ENCODE measurements around the gene SMURF1.
"Not testable (repeated sequence)": the region's sequence is repeated elsewhere in the genome, so short reads cannot be mapped to it uniquely, and the experiment has no call there.

The SMURF1 gene

DNA sequence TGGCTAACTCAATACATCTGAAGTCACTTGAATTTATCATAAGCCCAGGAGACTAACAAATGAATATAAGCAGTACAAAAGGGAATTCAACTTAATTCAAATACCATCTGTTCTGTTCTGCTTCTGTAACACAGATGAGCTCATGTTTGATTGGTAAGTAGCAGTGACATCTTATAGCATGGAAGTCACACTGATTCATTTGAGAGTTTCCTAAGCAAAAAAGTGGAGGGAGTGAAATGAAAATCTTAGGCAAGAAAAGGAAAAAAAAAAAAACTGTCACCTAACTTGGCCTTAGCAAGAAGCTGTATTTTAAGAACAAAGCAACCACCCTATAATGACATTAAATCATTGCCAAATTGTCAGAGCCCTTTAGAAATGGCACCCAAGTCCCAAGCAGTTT lies 49.5 kb downstream of the SMURF1 start:
- DNase-seq, result no peak

DNA sequence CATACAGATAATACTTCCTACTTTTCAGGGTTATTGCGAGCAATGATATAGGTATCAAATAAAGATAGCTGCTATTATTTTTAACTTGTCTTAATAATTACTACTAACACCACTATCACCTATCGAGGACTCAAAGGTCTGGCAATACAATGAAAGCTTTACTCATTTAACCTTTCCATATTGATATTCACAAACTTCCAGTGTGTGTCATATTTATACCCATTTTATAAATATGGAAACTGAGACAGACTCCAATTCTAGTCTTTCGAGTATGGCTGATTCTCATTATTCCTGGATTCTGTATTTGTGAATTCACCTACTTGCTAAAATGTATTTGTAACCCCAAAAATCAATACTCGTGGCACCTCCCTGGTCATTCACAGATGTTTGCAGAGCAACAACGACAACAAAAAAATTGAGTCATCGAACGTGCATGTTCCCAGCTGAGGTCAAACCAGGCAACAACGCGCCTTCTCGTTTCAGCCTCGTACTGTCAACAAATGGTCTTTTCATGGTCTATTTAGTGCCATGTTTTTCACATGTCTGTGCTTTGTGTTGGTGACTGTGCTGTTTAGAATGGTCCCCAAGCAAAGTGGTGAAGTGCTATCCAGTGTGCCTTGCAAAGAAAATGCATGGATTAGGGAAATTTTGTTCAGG lies 51.7 kb downstream of the SMURF1 start:
- DNase-seq, result peak in 1 of 2 experiments; percentile 15

DNA sequence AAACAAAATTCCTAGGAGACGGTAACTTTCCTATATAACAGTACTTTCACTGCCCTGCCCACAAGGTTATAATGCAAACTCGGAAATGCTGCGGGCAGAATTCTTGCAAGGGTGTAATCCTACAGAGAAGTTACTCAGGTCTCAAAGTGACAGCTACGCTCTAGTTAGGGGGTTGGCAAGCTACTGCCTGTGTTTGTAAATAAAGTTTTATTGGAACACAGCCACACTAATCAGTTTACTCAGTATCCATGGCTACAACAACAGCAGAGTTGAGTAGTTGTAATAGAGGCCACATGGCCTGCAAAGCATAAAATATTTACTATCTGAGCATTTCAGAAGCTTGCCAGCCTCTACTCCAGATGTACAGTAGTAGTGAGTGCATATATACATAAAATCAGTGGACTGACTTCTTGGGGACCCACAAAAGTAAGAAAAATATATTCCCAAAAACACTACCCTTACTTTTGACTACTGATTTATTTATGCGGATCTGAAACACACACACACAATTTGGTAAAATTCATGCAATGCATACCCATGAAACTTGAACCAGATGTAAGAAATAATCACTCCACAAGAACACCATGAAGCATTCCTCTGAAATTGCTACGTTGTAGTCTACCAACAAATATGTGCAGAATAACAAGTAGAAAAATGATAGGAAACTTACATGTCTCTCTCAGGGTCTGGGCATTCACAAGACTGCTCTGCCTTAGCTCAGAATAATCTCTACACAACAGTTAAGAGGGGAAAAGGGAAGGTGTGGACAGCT lies 53.0 kb downstream of the SMURF1 start:
- DNase-seq, result no peak

- no peak for DNase-seq
These were observed 53.8 kb downstream of the SMURF1 start for GRCh38 chr7:99089914-99090629.

DNA sequence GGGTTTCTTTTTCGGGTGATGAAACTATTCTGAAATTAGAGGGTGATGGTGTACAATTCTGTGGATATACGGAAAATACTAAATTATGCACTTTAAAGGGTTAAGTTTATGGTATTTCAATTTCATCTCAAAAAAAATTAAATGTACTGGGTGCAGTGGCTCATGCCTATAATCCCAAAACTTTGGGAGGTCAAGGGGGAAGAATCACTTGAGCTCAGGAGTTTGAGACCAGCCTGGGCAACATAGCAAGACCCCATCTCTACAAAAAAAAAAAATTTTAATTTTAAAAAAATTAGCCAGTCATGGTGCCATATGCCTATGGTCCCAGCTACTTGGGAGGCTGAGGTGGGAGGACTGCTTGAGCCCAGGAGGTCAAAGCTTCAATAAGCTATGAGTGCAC lies 57.0 kb downstream of the SMURF1 start:
- no peak for DNase-seq

GRCh38 chr7:99086532-99086931 lies 57.4 kb downstream of the SMURF1 start:
- no peak for DNase-seq

DNA sequence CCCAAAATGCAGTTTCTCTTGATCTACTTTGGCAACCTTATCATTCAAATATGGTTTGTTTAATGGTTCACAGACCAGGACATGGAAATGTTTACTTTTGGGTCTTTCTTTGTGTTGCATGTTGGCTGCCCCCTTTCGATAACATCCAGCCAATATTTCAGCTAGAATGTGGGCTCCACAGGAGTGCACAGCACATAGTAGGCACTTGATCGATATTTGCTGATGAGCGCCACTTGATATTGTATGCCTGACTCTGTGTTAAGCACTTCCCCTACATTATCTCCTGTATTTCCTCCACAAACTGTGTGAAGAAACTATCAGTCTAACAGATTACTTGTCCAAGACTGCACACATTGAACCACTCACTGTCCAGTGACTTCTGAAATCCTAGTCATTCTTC lies 60.2 kb downstream of the SMURF1 start:
- DNase-seq, result no peak

- no peak for DNase-seq
These were observed 60.7 kb downstream of the SMURF1 start for GRCh38 chr7:99083068-99083651.

GRCh38 chr7:99080679-99081078 lies 63.2 kb downstream of the SMURF1 start:
- DNase-seq, result no peak

- DNase-seq, result no peak
These were observed 64.8 kb downstream of the SMURF1 start for GRCh38 chr7:99079104-99079503.

DNA sequence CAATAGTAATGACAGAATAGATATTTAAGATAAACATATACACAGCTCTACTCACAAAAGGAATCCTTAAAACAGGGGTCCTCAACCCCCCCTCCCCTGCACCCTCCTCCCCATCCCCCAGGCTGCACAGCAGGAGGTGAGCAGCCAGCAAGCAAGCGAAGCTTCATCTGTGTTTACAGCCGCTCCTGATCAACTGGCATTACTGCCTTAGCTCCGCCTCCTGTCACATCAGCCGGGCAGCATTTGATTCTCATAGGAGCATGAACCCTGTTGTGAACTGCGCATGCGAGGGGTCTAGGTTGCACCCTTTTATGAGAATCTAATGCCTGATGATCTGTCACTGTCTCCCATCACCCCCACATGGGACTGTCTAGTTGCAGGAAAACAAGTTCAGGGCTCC lies 65.5 kb downstream of the SMURF1 start:
- no peak for DNase-seq

- DNase-seq, result no peak
These were observed 67.3 kb downstream of the SMURF1 start for GRCh38 chr7:99076615-99077014.

DNA sequence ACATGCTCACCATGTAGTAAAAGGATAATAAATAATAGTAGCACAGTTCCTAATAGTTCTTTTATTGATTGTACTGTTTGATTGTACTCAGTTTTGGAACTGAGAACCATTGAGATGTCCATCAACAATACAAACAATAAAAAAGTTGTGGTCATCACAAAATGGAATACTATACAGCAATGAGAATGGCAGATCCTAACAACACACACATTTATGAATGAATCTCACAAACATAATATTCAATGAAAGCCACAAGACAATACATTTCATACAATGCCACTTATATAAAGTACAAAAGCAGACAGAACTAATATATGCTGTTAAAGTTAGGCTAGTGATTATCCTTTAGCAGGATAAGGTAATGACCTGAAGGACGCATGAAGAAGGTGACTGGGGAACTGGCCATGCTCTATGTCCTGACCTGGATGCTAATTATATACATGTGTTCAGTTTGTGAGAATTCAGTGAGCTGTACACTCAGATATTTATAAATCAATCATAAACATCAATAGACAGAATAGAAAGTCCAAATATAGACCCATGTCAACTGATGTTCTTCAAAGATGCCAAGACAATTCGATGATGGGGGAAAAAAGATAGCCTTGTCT lies 70.0 kb downstream of the SMURF1 start:
- DNase-seq, result no peak

DNA sequence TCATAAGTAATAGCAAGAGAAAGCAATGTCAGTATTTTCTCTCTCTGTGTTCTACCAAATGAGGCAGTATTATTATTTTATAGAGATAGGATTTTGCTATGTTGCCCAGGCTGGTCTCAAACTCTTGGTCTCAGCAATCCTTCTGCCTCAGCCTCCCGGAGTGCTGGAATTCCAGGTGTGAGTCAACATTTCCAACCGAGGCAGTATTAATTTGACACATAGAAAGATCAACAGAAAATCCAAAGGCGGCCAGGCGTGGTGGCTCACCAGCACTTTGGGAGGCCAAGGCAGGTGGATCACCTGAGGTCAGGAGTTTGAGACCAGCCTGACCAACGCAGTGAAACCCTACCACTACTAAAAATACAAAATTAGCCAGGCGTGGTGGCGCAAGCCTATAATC lies 71.8 kb downstream of the SMURF1 start:
- DNase-seq, result no peak

- DNase-seq, result no peak
These were observed 73.5 kb downstream of the SMURF1 start for GRCh38 chr7:99070361-99070760.

DNA sequence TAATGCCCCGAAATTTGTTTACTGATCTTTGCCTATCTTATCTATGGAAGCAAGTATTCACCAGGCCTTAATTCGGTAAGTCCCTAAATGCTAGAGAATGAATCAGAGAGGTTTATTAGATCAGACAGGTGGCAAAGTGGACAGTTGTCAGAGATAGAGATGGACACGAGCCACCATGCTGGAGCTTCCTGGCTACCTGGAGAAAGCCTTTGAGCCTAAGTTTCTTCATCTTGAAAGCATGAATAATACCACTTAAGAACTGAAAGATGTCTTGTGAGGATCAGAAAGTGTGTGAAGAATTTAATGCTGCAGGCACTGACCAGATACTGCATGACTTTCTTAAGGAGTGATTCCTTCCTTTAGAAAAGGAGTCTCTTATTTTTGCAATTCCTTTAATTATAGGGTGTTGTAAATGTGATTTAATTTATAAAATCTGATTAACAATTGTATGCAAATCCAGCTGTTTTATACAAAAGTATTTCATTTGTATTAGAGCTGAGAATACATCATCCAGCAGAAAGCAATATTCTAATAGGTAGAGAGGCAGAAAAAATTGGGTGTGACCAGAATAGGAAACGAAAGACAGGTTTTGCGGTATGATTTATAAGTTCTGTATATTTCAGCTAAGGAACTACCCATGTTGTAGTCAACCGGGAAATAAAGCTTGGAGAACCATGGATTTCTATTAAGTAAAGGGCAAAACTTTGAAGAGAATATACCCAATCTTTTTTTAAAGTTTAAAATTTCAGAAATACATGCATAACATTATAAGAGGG lies 82.7 kb downstream of the SMURF1 start:
- DNase-seq, result no peak

- no peak for DNase-seq
These were observed 89.1 kb downstream of the SMURF1 start for GRCh38 chr7:99054781-99055180.

GRCh38 chr7:99050971-99051370 lies 92.9 kb downstream of the SMURF1 start:
- DNase-seq, result no peak

DNA sequence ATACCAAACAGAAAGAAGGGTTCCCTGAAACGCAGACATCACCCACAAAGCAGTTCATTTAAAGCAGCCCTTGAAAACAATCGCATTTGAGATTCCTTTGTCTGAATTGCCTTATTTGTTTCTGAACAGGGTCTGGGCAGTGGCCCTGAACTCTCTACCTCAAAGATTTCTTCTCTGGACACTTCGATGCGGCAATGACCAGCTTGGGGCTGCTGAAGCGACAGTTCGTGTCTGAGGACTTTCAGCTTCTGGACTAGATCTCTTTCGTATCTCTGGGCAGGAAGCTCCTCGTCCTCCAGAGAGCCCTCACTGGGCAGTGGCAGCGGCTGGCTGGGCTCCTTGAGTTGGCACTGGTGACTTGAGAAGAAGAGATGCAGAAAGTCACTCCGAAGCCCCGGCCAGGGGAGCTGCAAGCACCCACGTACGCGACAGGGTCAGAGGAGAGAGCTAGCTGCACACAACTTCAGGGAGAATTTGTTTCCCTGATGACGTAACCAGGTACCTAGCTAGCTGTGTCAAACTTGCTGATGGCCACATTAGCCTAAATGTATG lies 96.3 kb downstream of the SMURF1 start:
- DNase-seq, result no peak

- DNase-seq, result no peak
These were observed 97.2 kb downstream of the SMURF1 start for GRCh38 chr7:99046722-99047121.

DNA sequence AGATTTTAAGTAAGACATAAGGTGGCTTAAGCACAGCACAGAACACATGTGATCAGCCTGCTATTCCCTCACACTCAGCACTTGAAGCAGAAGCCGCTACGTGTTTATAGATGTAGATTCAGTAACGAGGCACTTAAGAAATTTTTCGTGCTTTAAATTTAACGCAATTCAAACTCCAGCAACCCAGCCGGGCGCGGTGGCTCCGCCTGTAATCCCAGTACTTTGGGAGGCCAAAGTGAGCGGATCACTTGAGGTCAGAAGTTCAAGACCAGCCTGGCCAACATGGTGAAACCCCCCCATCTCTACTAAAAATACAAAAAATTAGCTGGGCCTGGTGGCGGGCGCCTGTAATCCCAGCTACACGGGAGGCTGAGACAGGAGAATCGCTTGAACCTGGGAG lies 97.6 kb downstream of the SMURF1 start:
- DNase-seq, result not testable (repeated sequence)

DNA sequence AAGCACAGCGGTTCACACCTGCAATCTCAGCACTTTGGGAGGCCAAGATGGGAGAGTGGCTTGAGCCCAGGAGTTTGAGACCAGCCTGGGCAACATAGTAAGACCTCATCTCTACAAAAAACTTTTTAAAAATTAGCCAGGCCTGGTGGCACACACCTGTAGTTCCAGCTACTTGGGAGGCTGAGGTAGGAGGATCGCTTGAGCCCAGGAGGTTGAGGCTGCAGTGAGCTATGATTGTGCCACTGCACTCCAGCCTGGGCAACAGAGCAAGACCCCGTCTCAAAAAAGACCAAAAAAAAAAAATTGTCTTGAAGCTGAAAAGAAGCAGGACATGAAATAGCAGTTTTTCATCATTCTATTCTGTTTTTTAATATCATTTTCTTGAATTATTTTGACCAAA lies 99.0 kb downstream of the SMURF1 start:
- DNase-seq, result not testable (repeated sequence)

Measured in NCI-H1930 (cell line).